HTR-8/SVneo (cell line): ENCODE measurements around the gene ANKS1B.
"Not testable (repeated sequence)": the region's sequence is repeated elsewhere in the genome, so short reads cannot be mapped to it uniquely, and the experiment has no call there.

Experiments
- DNase-seq: peaks from one replicate; pipeline ENCODE4 v3.0.0; 2011; ENCODE audit warnings: low spot score, mixed read lengths; ENCODE audit not compliant: insufficient read length
- FAIRE-seq: peaks from 2 replicates; lab custom pipeline; 2011; peaks lifted over from hg19 to GRCh38; lab: Jason Lieb, UNC

ANKS1B gene

DNA sequence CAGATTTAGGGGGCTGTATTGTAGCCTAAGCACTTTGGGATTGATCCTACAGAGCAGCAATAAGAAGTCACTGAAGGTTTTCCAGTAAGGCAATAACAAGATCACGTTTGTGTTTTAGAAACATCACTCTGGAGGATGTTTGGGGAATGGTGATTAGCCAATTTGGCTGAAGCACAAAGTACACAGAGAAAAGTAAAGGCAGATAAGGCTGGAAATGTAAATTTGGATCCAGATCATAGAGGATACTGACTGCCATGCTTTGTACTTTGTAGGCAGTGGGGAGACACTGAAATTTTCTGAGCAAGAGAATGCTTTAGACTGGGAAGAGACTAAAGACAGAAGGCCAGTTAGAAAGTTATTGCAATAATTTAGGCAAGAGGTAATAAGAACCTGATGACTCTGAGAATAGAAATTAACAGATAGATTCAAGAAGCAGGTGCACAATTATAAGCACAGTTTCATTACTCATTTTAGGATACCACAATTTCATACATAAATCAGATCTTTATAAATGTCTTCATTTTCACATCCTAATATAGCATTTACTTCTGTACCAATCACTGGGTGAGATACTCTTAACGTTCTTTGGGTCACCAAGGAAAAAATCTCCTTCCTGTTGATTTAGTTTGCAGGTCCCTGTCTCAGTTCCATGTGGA, 651.7 kb downstream of the ANKS1B start:
- DNase-seq: no peak
- FAIRE-seq: no peak

GRCh38 chr12:99330216-99330615, 654.5 kb downstream of the ANKS1B start:
- DNase-seq (no peak), FAIRE-seq (no peak)

DNA sequence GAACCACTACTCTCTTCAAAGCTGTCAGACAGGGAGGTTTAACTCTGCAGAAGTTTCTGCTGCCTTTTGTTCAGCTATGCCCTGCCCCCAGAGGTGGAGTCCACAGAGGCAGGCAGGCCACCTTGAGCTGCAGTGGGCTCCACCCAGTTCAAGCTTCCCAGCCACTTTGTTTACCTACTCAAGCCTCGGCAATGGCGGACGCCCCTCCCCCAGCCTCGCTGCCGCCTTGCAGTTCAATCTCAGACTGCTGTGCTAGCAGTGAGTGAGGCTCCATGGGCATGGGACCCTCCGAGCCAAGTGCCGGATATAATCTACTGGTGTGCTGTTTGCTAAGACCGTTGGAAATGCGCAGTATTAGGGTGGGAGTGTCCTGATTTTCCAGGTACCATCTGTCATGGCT, 663.5 kb downstream of the ANKS1B start:
- DNase-seq, FAIRE-seq: not testable (repeated sequence)

DNA sequence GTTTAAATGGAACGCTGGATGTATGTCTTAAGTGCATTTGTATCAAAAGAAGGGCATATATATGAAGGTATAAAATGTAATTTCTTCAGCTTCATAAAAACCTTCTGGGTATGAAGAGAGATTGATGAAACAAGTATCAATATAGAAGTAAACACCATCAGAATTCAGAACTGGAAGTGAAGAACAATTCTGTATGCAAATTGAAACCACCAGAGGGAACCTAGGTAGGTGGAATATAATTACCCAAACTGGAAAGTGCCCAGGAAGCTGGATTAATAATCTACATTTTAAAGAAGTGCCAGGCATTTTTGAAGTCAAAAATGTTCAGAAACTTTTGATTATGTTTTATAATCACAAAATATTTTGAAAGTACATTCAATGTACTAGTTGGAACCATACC, 673.4 kb downstream of the ANKS1B start:
- FAIRE-seq: no peak
- DNase-seq: no peak

- DNase-seq: no peak
- FAIRE-seq: no peak
These were observed 674.9 kb downstream of the ANKS1B start for GRCh38 chr12:99309812-99310211.

DNA sequence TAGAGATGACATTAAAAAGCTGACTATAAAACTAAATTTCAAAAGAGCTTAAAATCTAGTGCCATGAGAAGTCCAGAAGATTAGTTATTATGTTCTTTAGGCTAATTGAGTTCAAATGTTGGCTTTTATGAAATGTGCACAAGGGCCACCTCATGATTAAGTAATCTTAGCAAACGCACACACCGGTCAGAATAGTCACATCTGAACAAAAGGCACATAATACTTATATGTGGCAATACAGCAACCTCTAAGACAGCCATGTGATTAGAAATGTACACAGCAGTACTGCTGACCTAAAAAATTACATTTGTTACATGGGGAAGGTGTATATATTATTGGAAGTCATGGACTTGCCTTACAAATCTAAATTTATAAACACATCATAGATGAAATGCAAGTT, 681.9 kb downstream of the ANKS1B start:
- FAIRE-seq (no peak), DNase-seq (no peak)

DNA sequence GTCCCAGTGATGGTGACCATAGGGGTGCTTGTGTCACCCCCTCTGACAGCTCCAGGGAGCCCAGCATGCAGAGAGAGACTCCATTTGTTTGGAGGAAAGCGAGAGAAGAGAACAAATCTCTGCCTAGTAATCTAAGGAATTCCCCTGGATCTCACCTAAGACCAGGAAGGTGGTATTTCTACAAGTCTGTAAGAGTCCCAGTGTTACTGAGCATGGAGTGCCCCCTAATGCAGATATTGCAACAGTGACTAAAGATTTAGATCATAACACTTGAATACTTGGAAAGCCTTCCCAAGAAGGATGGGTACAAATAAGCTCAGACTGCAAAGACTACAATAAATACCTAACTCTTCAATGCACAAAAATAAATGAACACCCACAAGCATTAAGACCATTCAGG, 697.6 kb downstream of the ANKS1B start:
- DNase-seq (no peak), FAIRE-seq (no peak)

GRCh38 chr12:99284161-99284560, 700.6 kb downstream of the ANKS1B start:
- FAIRE-seq: no peak
- DNase-seq: no peak

- DNase-seq: no peak
- no peak for FAIRE-seq
These were observed 702.1 kb downstream of the ANKS1B start for GRCh38 chr12:99282624-99283023.

- no peak for DNase-seq
These were observed 702.6 kb downstream of the ANKS1B start for GRCh38 chr12:99282086-99282485.

DNA sequence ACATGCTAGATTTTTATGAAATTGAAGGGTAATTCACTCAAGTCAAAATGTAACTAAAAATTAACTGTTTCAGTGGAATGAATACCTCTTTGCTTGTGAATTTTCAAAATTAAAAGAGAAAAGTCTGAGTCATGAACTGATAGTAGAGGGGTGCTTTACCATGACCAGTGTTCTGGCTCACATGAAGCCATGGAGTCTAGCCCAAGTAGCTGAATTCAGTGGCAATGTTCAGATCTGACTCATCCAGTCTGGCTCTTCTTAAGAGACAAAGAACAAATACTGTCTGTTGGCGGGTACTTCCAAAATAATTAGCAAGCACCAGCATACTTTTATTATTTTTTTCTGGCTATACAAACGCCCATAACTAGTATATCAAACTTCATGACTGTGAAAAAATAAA, 703.5 kb downstream of the ANKS1B start:
- DNase-seq (no peak), FAIRE-seq (no peak)

More at GRCh38 chr12:99282086-99282485, 702.6 kb downstream of the ANKS1B start:
- FAIRE-seq: no peak

- FAIRE-seq (no peak), DNase-seq (no peak)
These were observed 705.8 kb downstream of the ANKS1B start for GRCh38 chr12:99278899-99279298.

GRCh38 chr12:99277591-99278379, 707.0 kb downstream of the ANKS1B start:
- no peak for DNase-seq
- no peak for FAIRE-seq

- DNase-seq: no peak
- no peak for FAIRE-seq
These were observed 713.7 kb downstream of the ANKS1B start for GRCh38 chr12:99271071-99271470.

DNA sequence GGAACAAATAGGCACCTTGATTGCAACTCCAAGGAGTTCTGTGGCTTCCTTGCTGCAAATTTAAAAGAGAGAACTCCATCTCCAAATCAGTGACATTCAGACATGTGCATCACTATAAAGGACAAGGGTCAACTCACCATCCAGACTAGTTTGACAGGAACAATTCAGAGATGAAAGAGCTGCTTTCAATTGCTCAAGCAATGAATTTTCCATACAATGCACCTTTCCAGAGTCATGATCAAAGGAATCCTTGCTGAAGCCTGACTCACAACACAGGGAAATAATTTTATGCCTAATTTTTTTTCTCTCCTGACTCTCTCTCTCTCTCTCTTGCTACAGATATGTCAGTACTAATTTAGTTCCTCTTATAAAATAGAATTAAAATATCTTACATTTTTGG, 717.7 kb downstream of the ANKS1B start:
- FAIRE-seq: no peak
- no peak for DNase-seq

DNA sequence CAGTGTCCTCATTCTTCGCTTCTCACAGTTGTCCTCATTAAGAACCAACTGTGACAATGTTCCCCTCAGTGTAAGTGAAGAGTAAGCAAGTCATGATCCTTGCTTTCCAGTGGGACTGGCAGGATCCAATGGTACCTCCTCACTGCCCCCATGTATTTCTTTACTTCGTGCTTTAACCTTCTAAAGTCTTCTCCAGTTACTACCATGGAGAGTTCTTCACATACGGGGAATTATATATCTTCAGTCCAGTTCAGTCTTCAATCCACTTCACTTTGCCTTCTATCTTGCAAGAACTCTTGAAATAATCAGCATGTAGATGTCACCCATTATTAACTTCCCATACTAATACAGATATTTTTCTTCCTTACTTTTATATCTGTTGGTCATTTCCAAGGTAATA, 719.1 kb downstream of the ANKS1B start:
- FAIRE-seq (no peak), DNase-seq (no peak)

DNA sequence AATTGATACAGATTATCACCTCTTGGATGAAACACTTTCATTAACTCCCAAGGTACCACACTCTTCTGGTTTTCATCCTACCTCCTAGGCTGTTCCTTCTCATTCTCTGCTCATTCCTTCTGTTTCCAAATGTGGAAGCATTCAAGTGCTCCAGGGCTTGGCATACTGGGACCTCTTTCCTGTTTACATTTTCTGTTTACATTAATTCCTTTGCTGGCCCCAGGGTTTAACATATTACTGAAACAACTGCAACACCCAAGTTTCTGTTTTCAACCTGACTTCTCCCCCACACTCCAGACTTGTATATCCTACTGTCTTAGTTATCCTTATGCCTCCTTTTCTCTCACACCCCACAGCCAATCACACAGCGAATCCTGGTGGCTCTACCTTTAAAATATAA, 723.5 kb downstream of the ANKS1B start:
- DNase-seq: no peak
- no peak for FAIRE-seq

DNA sequence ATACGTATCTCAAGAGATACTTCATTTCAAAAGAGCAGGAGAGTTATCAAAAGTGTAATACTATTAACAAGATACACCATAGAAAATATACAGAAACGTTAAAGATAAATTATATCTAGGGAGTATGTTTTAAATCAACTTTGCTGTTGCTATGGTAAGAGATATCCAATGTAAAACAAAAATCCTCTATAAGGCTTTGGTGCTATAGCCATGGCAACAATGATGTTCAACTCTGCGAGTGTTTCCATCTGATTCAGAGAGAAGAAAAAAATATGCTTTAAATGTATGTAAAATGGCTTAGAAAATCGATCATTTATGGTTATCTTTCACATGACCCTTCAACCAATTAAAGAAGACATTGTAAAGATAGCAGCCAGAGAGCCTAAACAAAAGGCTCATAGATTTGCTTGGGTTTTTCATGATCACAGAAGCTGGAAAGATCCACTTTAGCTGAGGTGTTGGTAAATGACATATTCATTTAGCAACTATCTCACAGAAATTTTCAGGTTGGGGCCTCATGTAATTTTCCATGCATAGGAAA, 724.2 kb downstream of the ANKS1B start:
- no peak for FAIRE-seq

DNA sequence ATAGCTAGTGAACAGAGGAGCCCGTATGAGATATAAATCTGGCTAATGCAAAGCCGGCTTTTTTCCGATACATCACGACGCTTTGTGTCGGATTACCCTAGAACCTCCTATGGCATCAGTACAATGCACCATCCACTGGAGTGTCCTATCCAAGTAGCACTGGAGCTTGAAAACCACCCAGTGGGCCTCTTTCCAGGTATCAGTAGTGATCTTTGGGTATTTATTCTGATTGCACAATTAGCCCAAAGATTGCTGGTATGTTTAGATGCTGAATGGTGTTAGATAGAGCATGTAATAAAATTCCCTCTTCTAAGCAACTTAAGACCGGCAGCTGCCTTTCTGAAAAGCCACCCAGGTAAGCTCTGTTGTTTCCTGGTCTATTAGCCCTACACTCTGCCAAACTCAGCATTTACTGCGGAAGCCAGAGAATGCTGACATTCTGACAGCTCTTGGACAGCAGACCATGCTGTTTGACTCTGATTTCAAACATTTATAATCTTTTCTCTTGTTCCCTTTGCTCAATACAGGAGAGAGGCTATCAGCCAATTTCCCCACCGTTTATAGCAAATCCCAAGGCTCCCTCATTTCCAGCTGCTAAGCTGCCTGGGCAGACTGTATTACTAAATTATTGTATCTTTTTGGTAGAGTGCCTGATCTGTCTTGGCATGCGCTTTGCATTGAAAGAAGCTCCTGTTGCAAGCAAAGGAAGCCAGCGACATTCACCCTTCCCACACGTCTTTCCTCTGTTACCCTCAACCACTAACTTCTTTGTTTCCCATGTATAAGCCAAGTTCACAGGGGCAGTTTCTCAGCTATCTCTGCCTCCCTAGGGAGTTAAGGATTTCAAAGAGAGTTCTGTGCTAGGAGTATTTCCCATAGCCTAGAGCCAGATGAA, 725.4 kb downstream of the ANKS1B start:
- DNase-seq (no peak), FAIRE-seq (no peak)

More for the DNA sequence above, 724.2 kb downstream of the ANKS1B start:
- no peak for DNase-seq

DNA sequence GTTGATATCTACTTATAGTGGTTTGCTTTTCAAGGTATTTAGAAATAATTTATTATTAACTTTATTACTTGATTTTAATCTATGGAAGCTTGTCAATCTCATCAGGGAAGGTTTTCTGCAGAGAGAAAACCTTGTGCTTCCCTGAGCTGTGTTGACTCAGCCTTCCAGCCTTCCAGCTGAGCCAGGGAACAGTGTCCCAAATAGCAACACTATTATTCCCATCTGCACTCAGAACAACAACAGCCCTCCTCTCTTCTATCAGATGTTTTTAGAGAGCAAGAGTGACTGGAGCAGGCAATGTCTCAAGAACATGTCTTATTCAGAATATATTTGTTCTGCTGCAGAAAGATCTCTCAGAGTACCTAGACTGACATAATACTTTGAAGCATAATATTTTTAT, 727.1 kb downstream of the ANKS1B start:
- FAIRE-seq: no peak

DNA sequence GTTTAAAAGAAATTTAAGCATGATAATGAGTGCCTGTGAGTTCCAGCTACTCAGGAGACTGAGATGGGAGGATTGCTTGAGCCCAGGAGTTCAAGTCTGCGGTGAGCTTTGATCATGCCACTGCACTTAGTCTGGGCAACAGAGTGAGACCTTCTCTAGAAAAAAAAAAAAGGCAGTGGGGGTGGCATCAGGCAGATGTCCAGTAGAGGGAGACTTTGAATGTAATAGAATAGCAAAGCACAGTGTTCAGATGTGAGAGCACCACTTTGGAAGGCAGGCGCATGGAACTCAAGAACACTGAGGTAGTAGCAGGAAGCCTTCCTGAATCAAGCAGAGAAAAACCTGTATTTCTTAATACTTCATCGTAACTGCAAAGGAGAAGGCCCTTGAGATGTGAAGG, 731.7 kb downstream of the ANKS1B start:
- DNase-seq (no peak), FAIRE-seq (no peak)

More for the DNA sequence above, 727.1 kb downstream of the ANKS1B start:
- DNase-seq: no peak
